Measurements from ENCODE around the gene ING2.

GRCh38 chr4:183507925-183508696, 3.3 kb downstream of the ING2 start:
- TF ChIP-seq CTCF (IDR thresholded peaks at IDR 0.05) (no peak), POLR2A (IDR thresholded peaks at IDR 0.05) (no peak)

Data from testis (tissue), 2 donors.